Endometrial microvascular endothelial cells (primary cell): ENCODE measurements around the gene RPA3. TPM values are rescaled to one million over a fixed set of nuclear protein-coding genes. Genes with fewer than 3 reads are reported as not detected.

ENCODE experiments used
- in situ Hi-C: cut with HindIII; loops from 2 replicates; pipeline ENCODE4 v1.10.0; 2017; ENCODE audit warnings: low sequenced_read_pairs, low pct_unique_long_range_greater_than_20kb; ENCODE audit errors: inconsistent ontology term
- total RNA-seq: library from RNA; depleted of rRNA; stranded (reverse); fragments of >200 nt; gene quantifications from one replicate; pipeline ENCODE4 v1.2.3, GENCODE V29; 2015; ENCODE audit errors: inconsistent ontology term

RPA3 gene
- total RNA-seq, 1 donor from 2014 or later = 26.9 TPM

DNA sequence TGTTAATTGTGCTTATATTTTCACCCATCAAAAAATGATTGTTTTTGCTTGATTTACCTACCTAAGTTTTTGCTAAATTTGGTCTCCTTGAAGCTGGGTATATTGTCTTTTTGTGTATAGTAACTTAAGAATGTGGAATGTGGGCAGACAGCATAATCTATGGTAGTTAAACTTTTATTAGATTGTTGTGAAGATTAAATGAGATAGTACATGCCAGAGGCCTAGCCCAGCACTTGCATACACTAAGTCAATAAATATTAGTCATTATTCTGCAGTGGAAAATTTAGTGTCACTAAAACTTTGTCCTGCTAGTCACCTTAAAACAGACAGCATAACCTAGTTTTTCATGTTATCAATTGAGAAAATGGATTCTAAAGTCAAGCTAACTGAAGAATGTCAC, 19.3 kb upstream of the RPA3 start:
- in situ Hi-C loops = no loop called here

DNA sequence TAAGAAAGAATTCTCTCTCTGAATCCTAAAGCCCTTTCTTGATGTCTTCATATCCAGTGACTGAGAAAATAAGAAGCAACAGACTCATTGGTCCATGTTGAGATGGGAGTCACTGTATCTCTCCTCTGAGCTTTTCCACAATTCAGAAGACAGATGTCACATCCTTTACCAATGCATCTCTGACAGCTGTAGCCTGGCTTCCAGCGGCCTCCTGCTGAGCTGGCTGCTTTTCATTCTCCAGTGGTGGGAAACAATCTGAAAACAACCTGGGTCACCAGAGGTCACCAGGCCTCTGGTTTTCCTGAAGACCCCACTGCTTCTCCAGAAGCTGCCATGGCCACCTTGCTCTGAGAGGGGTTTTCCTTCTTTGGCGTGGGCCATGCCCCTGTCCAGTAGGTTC, 18.3 kb upstream of the RPA3 start:
- in situ Hi-C loops = no loop called here

DNA sequence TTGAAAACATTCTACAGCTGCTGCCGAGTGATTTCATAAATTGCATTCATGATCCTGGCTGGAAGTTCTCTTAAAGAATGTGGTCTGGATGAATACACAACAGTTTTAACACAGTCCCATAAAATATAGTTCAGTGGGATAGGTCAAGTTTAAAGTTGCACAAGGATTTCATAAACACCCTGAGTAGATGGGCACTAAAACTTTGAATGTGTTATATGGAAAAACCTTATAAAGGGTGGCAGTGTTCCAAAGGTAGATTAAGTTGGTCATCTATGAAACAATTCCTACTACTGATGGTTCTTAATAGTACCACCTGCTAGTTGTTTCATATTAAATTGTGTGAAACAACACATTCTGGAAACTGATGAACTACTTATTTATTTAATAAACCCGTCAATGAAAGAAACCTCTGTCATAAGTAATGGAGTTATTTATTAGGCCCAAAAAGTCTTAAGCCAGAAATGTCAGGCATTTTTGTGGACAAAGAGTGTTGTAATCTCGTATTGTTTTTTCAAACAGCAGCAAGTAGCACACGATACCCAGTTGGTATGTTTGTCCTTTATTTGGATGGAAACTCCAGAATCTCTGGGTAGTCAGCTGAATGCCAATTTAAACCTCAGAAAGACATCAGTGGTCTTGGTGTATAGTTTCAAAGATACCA, 14.3 kb upstream of the RPA3 start:
- in situ Hi-C loops = no loop called here

DNA sequence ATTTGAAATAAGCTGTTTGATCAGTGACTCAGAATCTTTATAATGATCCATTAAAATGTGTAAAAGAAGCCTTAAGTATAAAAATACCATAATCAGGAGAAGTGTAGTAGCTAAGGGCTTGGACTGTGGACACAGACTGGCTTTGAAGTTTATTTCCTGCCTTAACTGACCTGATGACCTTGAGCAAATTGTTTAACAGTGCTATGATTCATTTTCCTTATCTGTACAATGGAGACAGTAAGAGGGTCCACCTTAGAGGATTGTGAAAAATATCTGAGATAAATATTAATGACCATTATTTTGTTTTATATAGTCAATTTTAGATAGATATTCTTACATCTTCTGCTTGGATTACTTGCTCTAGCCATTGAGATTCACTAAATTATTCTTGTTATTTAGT, 13.3 kb upstream of the RPA3 start:
- in situ Hi-C loops = no loop called here

DNA sequence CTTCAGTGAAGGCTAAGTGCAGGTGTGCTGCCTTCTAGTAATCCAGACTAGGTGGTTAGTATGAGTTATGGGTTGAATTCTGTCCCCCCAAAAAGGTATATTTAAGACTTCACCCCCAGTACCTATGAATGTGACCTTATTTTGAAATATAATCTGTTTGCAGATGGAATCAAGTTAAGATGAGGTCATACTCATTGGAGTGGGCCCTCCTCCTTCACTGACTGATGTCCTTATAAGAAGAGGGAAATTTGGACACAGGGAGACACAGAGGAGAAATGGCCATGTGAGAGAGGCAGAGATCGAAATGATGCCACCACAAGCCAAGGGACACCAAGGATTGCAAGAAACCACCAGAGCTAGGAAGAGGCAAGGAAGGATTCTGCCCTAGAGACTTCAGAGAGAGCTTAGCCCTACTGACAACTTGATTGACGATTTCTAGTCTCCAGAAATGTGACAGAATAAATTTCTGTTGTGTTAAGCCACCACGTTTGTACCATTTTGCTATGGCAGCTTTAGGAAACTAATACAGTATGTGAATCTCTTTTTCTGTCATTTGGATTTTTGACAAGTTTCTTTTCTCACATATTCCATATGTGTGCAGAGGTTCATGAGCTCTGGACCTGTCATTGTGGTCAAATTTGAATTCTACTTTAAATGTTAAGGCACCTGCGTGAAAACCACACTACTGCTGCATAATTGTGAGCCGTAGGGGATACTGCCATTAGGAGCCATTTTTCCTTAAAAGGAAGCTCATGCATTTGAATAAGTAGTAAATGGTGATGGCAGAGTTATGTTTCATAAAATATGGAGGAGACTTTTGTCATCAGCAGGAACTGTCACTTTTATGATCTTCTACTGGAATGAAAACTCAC, 2.6 kb upstream of the RPA3 start:
- in situ Hi-C loops = no loop called here

DNA sequence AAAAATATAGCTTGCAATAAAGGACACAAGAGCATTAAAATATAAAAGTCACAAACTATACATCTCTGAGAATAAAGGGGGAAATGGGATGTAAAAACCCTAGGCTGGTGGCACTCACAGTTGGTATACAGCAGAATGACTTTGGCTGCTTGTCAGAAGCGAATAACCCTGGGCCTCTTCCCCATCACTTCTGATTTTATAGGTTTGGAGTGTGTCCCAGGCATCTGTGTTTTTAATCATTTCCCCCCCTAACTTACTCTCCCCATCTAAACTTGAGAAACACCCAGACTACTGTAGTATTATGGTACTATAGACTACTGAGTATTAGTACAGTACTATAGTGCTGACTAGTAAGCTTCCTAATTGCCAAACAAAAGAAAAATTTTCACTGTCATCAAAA, 1.8 kb upstream of the RPA3 start:
- in situ Hi-C loops = no loop called here

DNA sequence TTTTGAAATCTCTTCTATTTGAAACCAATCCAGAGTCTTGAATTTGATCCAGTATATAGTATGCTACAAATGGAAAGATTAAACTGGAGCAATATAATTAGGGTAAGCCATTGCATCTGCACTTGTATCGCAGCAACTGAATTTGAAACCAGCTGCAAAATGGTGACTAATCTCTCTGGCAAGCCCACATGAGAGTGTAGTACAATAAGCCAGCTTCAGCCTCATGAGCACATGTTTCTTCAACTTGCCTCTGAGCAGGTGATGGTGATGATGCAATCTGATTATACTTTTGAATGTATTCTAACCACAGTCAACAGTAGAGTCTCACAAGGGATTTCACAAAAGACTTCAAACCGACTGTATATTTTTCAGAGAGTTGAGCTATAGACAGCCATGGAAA, 829 bp upstream of the RPA3 start:
- in situ Hi-C loops = no loop called here

DNA sequence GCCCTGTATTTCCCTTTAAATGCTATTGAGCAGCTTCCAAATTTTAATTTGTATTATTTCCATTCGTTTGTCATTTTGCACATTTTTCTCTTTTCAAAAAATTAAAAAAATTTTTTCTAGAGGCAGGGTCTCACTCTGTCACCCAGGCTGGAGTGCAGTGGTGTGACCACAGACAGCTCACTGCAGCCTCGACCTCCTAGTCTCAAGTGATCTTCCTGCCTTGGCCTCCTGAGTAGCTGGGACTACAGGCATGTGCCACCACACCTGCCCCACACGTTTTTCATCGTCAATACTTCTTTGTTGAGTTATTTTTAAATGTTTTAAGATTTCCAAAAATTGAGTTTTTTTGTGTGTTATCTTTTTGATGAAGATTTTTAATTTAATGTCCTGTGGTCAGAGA, 4.7 kb downstream of the RPA3 start:
- in situ Hi-C loops = no loop called here

DNA sequence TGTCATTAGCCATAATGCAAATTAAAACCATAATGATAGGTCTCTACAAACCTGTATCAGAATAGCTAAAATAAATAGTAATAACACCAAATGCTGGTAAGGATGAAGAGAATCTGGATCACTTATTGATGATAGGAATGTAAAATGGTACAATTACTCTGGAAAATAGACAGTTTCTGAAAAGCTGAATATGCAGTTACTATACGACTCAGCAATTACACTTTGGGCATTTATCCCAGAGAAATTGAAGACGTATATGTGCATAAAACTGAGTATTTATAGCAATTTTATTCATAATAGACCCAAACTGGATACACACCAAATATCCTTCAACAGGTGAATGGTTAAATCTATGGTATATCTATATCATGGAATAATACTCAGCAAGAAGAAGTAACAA, 7.9 kb downstream of the RPA3 start:
- in situ Hi-C loops = no loop called here

DNA sequence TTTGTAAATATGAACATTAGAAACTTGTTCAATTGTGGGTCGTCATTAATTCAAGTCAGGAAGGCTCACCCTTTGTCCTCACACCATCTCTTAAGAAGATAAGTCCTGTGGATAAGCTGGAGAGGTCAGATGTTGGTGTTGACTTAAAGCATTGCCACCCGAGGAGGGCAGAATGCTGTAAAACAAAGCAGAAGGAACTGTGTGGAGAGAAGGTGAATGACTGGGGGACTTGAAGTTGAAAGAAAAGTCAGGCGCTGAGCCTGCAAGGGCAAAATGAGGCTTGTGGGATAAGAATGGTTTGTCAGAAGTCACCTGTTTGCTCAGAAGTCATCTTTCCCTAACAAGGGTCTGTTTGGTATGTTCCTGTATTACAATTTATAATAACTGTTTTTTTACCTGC, 9.1 kb downstream of the RPA3 start:
- in situ Hi-C loops = no loop called here

DNA sequence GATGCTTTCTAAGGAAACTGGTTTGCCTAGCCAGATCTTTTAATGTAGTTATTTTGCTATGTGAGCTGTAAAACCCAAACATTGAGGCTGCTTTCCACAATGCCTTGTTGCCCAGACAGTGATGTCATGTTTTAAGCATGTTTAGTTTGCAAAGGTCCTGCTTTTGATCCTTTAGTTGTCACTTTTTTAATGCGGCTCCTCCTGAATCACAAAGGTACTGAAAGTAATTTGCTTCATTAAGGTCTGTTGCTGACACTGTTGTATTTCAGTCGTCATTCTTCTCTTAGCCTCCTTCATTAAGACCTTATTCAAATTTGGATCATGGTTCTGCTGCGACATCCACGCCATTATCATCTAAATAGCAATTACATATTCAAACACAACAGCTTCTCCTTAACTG, 10.6 kb downstream of the RPA3 start:
- in situ Hi-C loops = no loop called here

DNA sequence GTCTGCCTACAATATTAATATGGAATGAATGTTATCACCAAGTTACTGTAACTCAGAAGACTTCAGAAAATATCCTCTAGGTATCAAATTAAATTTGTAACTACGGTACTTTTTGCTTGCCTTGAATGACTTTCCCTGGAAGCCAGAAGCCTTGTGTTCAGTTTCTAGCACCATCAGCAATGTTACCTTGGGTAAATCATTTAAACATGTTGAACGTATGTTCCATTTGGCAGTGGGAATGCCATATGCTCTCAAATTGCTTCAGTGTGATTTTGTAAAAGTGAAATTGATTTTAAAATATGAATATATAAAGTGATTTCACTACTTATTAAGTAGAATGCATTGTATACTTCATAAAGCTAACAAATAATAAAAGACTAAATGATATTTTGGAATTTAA, 11.2 kb downstream of the RPA3 start:
- in situ Hi-C loops = no loop called here

DNA sequence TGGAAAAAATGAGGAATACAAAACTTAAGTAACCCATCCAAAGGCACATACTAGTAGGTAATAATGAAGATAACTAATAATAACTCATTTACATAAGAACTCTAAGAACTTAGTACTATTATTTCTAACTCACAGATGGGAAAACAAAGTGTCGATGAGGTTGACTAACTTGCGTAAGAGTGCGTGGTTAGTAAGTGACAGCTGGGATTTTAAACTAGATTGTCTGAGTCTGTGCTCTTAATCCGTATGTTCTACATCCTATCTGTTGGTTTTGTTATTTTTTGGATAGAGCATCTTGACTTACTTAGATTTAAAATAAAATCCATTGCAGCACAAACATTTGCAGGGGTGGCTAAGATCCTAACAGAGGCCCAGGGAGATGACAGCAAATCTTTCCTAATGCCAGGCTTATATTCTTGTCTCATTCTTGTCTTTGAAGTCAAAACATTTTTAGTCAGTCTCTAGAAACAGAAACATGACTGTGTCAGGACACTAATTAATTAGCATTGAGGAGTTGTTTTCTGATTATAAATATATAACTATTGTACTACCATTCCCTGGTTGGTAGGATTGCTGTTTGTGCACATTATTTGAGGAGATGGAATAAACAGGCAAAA, 11.7 kb downstream of the RPA3 start:
- in situ Hi-C loops = no loop called here

DNA sequence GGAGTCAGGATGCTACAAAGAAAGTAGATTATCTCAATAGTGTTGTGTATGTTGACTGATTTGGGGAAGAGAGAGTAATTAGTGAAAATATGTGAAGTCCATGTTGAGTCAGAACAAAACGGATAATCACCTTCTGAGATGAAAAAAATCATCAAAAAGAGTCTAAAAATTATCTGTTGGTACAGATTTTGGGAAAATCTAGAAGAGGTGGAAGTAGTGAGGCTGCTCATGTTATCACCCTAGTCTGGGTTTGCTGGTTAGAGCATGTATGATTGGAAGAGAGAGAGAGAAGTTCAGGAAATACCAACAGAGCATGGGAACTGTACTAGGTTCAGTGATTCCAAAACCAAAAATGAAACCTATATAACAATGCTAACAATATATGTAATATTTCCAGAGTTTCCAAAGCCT, 12.3 kb downstream of the RPA3 start:
- in situ Hi-C loops = no loop called here

DNA sequence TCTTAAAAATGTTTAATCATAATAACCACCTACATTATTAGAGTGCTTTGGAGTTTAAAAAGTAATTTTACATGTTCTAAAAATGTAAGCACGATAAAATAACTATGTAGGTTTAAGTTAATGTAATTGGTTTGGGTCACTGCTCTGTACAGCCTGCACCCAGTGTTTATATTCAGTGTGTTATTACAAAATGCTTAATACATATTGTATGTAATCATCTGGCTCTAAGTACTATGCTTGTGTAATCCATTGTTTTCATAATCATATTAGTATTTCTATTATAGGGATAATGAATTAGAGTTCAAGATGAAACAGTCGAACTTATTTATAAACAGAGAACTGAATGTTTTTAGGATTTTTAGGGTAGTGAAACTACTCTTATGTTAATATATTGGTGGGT, 13.1 kb downstream of the RPA3 start:
- in situ Hi-C loops = no loop called here

DNA sequence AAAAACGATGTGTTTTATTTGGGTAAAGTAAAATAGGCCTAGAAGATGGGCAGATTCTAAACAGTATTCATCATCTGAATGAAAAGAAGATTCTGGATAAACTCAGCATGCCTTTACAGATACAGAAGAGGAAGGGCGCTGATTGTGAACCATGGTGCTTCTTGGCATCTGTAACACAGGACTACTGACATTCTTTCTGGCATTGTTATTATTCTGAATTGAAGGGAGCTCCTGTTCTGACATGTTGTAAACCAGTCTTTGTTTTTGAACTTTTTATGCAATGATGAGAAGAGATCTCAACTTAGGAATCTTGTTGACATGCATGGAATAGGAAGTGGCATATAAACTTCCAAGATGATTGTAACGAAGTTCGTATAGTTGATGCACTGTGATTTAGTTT, 13.5 kb downstream of the RPA3 start:
- in situ Hi-C loops = no loop called here

DNA sequence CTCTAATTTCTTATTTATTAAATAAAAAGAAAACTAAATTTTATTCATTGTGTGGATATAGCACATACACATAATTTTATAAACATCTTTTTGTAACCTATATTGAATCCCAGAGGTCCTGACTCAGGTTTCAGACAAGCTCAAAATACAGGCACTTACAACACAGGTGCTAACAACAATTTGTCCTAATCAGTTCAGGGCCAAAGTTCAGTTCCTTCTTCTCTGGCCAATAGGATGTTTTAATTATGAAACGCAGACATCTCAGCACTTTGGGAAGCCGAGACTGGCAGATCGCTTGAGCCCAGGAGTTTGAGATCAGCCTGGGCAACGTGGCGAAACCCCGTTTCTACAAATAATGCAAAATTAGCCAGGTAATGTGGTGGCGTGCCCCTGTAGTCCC, 15.0 kb downstream of the RPA3 start:
- in situ Hi-C loops = no loop called here

DNA sequence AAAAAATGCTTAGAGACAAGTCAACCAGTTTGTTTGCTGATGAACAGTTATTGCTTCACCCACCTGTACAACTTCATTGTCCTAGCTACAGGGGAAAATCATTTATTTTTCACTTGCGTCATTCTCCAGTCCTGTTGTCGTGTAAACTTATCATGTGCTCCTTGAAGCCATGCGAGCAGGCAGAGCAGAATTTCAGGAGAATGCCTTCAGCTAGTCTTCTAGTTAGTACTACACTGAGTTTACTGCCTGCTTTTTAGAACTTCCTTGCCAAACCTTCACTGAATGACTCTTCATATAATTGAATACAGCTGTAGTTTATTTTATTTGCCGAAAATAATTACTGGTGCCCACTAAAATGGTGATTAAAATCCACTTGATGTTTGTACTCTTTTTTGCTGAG, 15.6 kb downstream of the RPA3 start:
- in situ Hi-C loops = no loop called here

DNA sequence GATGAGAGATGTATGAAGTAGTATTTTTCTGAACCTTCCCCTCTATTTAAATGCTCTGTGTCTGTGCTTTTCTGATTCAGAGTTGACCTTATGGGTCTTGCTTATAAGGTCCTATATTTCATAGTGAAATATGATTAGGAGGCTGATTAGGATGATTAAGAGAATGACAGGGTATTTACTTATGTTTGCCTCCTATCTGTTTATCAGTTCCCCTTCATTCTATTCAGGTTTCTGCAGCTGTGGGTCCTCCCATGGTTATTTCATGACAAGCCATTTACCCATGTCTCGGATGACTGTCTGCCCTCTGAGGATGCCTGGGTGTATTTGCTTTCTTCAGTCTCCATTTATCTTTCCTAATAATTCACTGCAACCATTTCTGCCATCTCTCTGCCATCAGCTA, 16.9 kb downstream of the RPA3 start:
- in situ Hi-C loops = no loop called here

DNA sequence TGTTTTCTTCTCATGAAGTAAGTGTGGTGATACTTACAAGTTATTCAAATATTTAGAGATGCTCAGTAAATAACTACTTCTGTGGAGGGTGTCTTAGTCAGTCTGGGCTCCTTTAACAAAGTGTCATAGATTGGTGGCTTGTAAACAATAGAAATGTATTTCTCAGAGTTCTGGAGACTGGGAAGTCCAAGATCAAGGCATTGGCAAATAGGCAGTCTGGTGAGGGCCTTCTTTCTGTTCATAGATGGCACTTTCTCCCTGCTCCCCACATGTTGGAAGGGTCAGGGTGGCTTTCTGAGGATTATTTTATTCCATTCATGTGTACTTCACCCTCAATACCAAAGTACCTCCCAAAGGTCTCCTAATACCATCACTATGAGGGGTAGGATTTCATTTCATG, 18.4 kb downstream of the RPA3 start:
- in situ Hi-C loops = no loop called here
